Kidney epithelial cell (primary cell): ENCODE measurements around the gene ARHGAP4. TPM values are rescaled to one million over a fixed set of nuclear protein-coding genes. Genes with fewer than 3 reads are reported as not detected.

Source experiments
- DNase-seq: peaks from one replicate; pipeline ENCODE4 v3.0.0-alpha.2; 2010; ENCODE audit warnings: low read depth
- H3K27me3 ChIP-seq: 2 replicates; pipeline ENCODE4 v1.6.0; 2011; ENCODE audit warnings: low read length; ENCODE audit not compliant: control insufficient read depth, insufficient read depth
- H3K36me3 ChIP-seq: 2 replicates; pipeline ENCODE4 v1.5.1; 2011; ENCODE audit warnings: low read length; ENCODE audit not compliant: control insufficient read depth, insufficient read depth
- H3K4me3 ChIP-seq: 2 replicates; pipeline ENCODE4 v1.5.1; 2011; ENCODE audit warnings: low read depth, mild to moderate bottlenecking, control low read depth, low read length
- CTCF ChIP-seq: IDR thresholded peaks from 2 replicates; pipeline ENCODE4 v1.5.1; 2011; ENCODE audit warnings: mild to moderate bottlenecking, moderate library complexity, low read length, control low read depth, inconsistent platforms; ENCODE audit not compliant: insufficient read depth, poor library complexity, severe bottlenecking
- total RNA-seq: library from RNA; depleted of rRNA; stranded (reverse); fragments of >200 nt; gene quantifications from 2 replicates; pipeline ENCODE4 v1.2.3, GENCODE V29; 2015

The ARHGAP4 gene
- total RNA-seq, 1 donor from 2014 or later, result 12.7 TPM

DNA sequence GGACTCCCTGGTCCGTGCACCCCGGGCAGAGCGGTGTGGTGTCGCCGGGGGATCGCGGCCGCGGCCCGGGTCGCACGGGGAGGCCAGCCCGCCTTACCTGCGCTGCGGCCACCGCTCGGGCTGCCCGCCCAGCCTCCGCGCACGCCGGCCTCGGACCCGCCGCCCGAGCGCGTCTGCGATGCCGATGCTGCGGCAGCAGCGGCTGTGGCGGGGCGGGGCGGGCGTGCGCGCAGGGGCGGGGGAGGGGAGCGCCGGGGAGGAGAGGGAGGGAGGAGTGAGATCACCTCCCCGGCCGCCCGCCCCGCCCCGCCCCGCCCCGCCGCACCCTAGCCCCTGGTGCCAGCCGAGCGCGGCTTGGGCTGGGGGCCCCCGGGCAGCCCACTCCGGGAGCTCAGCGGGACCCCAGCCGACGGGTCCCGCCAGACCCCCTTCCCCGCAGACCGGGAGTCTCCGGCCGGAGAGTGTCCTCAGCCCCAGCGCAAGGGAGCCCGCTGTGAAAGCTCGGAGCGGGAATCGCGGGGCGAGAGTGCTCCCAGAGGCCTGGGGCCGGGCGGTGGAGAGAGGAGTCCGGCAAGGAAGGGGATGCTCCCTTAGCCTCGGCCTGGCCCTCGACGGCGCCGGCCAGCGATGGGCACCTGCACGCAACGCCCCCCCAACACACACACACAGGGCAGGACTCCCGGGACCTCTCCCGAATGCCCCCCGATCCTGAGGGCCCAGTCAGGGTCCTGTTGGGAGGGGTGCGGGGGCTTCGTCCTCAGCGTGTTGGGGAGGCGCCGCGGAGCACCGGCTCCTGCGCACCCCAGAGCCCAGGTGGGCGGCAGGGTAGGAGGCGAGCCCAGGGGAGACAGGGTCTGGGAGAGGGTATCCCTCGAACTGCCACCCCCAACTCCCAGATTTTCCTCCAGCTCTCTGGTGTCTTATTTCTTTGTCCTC is 39.8 kb downstream of the ARHGAP4 start, which contains the start of gene L1CAM:
Gene L1CAM, minus strand, starts transcription at position 206 of the 936 bp plus-strand sequence. CDS start 10,337 bp downstream, outside the sequence.
- DNase-seq, result no peak
- no peak for TF ChIP-seq CTCF
- Histone ChIP-seq H3K36me3 (peaks cover 1% of the 10 kb centered on the region), H3K27me3 (no peaks in the 10 kb centered on the region), H3K4me3 (peak within 1 kb of the TSS; percentile 45)

GRCh38 chrX:153885208-153885787 is 40.8 kb downstream of the ARHGAP4 start:
- TF ChIP-seq CTCF, result no peak
- DNase-seq, result no peak
- Histone ChIP-seq H3K36me3 (peaks cover 1% of the 10 kb centered on the region), H3K4me3 (peak overlapping the region; percentile 45), H3K27me3 (no peaks in the 10 kb centered on the region)

- DNase-seq, result no peak
- TF ChIP-seq CTCF, result peak; percentile 35
- Histone ChIP-seq H3K36me3 (peaks cover 1% of the 10 kb centered on the region), H3K4me3 (peak overlapping the region; percentile 45), H3K27me3 (peaks cover 5% of the 10 kb centered on the region)
These were observed 41.5 kb downstream of the ARHGAP4 start for GRCh38 chrX:153884590-153884989.

DNA sequence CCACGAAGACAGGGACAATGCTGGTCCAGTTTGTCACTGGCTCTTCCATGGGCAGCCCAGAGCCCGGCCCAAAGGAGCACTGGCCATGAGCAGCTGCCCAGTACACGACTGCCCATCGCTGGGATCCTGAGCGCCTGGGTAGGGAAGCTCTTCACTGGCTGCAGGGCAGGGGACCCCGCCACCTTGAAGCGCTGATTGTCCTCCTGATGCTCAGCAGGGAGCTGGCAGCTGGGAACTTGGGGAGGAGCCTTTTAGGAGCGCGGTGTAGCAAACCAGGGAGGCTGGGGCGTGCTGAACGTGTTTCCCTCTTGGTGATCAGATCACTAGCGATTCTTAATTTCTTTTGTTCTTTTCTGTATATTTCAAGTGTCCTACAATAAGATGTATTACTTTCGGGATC is 41.9 kb downstream of the ARHGAP4 start:
- H3K36me3 ChIP-seq, result peaks cover 1% of the 10 kb centered on the region
- H3K27me3 ChIP-seq, result peaks cover 5% of the 10 kb centered on the region
- no peak overlapping the region for H3K4me3 ChIP-seq
- no peak for TF ChIP-seq CTCF
- no peak for DNase-seq

DNA sequence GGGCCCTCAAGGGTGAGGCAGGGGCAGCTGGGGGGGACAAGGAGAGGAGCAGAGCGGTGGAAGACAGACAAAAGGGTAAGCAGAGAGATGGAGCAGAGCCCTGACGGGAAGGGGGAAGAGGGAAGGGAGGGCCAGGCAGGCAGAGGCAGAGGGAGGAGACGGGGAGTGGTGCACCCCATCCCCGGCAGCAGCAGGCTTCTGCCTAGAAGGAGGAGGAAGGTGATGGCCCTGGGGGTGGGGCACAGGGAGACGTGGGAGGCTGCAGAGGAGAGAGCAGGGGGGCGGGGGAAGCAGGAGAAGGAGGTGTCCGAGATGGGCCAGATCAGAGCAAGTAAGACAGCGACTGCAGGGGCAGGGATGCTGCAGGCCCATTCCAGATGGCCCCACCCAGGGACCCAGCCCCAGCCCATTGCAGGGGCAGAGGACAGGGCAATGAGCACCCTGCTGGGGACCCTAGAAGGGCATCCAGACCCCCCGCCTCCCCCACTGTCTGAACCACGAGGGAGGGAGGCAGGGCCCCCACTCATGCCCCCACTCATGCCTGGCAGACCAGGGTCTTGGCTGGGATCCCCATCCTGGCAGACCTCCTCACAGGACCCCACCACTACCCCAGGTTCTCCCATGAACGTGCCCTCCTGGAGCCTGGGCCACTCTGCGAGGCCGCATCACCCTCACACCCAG is 42.8 kb downstream of the ARHGAP4 start:
- H3K4me3 ChIP-seq, result no peak overlapping the region
- TF ChIP-seq CTCF, result no peak
- no peak for DNase-seq
- H3K36me3 ChIP-seq, result peaks cover 1% of the 10 kb centered on the region
- H3K27me3 ChIP-seq, result peaks cover 5% of the 10 kb centered on the region
